Breast epithelium (tissue), 4 donors: ENCODE results near the gene ACIN1. TPM values are rescaled to one million over a fixed set of nuclear protein-coding genes. Genes with fewer than 3 reads are reported as not detected.

Source experiments
- DNase-seq, 2 donors: peaks; one replicate each; pipeline ENCODE4 v3.0.0-alpha.2; 2019; ENCODE audit warnings: low spot score in 2 of 2
- H3K27ac ChIP-seq, 2 donors: fragments of 200-600 bp; sonication (generic) in 1 of 2; one replicate each; pipeline ENCODE4 v1.5.1; 2016 to 2019; ENCODE audit warnings: mild to moderate bottlenecking in 1 of 2
- H3K27me3 ChIP-seq, 2 donors: fragments of 200-600 bp; sonication (generic) in 1 of 2; one replicate each; pipeline versions ENCODE4 v1.5.1 to v1.6.0; 2017 to 2019; ENCODE audit warnings: control low read depth in 1 of 2, mild to moderate bottlenecking in 1 of 2
- H3K36me3 ChIP-seq: fragments of 200-600 bp; one replicate; pipeline ENCODE4 v1.5.1; 2019
- H3K4me1 ChIP-seq, 2 donors: fragments of 200-600 bp; sonication (generic); one replicate each; pipeline ENCODE4 v1.5.1; 2016 to 2019; ENCODE audit warnings: control low read depth in 1 of 2
- H3K4me3 ChIP-seq, 3 donors: fragments of 200-600 bp; sonication (generic); 1 replicate in 2 of 3; 2 replicates in 1 of 3; pipeline ENCODE4 v1.5.1; 2016 to 2019; ENCODE audit warnings: mild to moderate bottlenecking in 3 of 3, moderate library complexity in 2 of 3
- H3K9me3 ChIP-seq, 2 donors: fragments of 200-600 bp; sonication (generic) in 1 of 2; one replicate each; pipeline ENCODE4 v1.5.1; 2016 to 2019; ENCODE audit warnings: control low read depth in 1 of 2
- CTCF ChIP-seq, 3 donors: fragments of 450-650 bp; IDR thresholded peaks; one replicate each; pipeline ENCODE4 v1.5.1; 2016 to 2017; ENCODE audit warnings: antibody characterized with exemption in 3 of 3, mild to moderate bottlenecking in 3 of 3, moderate library complexity in 3 of 3
- POLR2A ChIP-seq: fragments of 450-650 bp; IDR thresholded peaks from one replicate; pipeline ENCODE4 v1.6.1; 2016; ENCODE audit warnings: antibody characterized with exemption, mild to moderate bottlenecking, moderate library complexity
- POLR2AphosphoS5 ChIP-seq, 3 donors: sonication (generic); formaldehyde crosslinking; IDR thresholded peaks; one replicate each; pipeline ENCODE4 v1.6.1; 2017; ENCODE audit warnings: antibody characterized with exemption in 3 of 3
- intact Hi-C: fragments of 100-400 bp; cut with DNase I; formaldehyde crosslinking; loops from one replicate; pipeline ENCODE4 v1.15.1; 2023; ENCODE audit warnings: low total_unique reads
- total RNA-seq, 3 donors: library from RNA; depleted of rRNA; stranded (reverse); fragments of >200 nt; gene quantifications; one replicate each; pipeline ENCODE4 v1.1.0, GENCODE V29; 2016

The ACIN1 gene
- total RNA-seq, 3 donors from 2014 or later, result 106 to 151 (median 145) TPM

GRCh38 chr14:23118506-23119362, 23.8 kb upstream of the ACIN1 start, which contains the start of gene CEBPE:
Gene CEBPE (minus strand): TSS chr14:23119255. CDS start chr14:23119091, 164 bp downstream.
- no peak for DNase-seq
- H3K36me3 ChIP-seq, result no peaks in the 10 kb centered on the region
- no peaks in the 10 kb centered on the region for H3K27me3 ChIP-seq
- no peak within 1 kb of the TSS for H3K27ac ChIP-seq
- H3K4me1 ChIP-seq, result peaks cover 0 to 3% of the 10 kb centered on the region in 2 donors
- intact Hi-C loops, result no loop called here
- H3K9me3 ChIP-seq, result no peaks in the 10 kb centered on the region
- TF ChIP-seq CTCF (IDR thresholded peaks at IDR 0.05), result no peak
- no peak for TF ChIP-seq POLR2AphosphoS5 (IDR thresholded peaks at IDR 0.05)
- no peak for TF ChIP-seq POLR2A
- H3K4me3 ChIP-seq, result no peak within 1 kb of the TSS

GRCh38 chr14:23117371-23118020, 22.6 kb upstream of the ACIN1 start:
- DNase-seq, result no peak
- no peak for TF ChIP-seq CTCF (IDR thresholded peaks at IDR 0.05)
- no peak for TF ChIP-seq POLR2A
- TF ChIP-seq POLR2AphosphoS5 (IDR thresholded peaks at IDR 0.05), result no peak

GRCh38 chr14:23115918-23116317, 21.0 kb upstream of the ACIN1 start:
- no peaks in the 10 kb centered on the region for H3K9me3 ChIP-seq
- intact Hi-C loops, result no loop called here
- H3K27me3 ChIP-seq, result no peaks in the 10 kb centered on the region
- peaks cover 0 to 3% of the 10 kb centered on the region in 2 donors for H3K4me1 ChIP-seq
- no peak for TF ChIP-seq POLR2A
- TF ChIP-seq POLR2AphosphoS5 (IDR thresholded peaks at IDR 0.05), result no peak
- TF ChIP-seq CTCF (IDR thresholded peaks at IDR 0.05), result no peak
- no peak overlapping the region for H3K27ac ChIP-seq
- H3K36me3 ChIP-seq, result no peaks in the 10 kb centered on the region
- no peak overlapping the region for H3K4me3 ChIP-seq
- DNase-seq, result no peak

More at GRCh38 chr14:23117371-23118020, 22.6 kb upstream of the ACIN1 start:
- H3K27me3 ChIP-seq, result no peaks in the 10 kb centered on the region
- intact Hi-C loops, result no loop called here
- H3K27ac ChIP-seq, result no peak overlapping the region
- no peaks in the 10 kb centered on the region for H3K36me3 ChIP-seq
- peaks cover 0 to 3% of the 10 kb centered on the region in 2 donors for H3K4me1 ChIP-seq
- no peak overlapping the region for H3K4me3 ChIP-seq
- H3K9me3 ChIP-seq, result no peaks in the 10 kb centered on the region

GRCh38 chr14:23115039-23115731, 20.2 kb upstream of the ACIN1 start:
- intact Hi-C loops, result no loop called here
- Histone ChIP-seq H3K36me3 (no peaks in the 10 kb centered on the region), H3K27me3 (no peaks in the 10 kb centered on the region), H3K4me3 (no peak overlapping the region), H3K4me1 (peaks cover 0 to 3% of the 10 kb centered on the region in 2 donors), H3K27ac (peak overlapping the region; percentile 67 to 77), H3K9me3 (no peaks in the 10 kb centered on the region)
- TF ChIP-seq POLR2AphosphoS5 (IDR thresholded peaks at IDR 0.05) (no peak), POLR2A (no peak), CTCF (IDR thresholded peaks at IDR 0.05) (no peak)
- peak in 1 of 2 donors; percentile 53 for DNase-seq
